Activated CD4-positive, alpha-beta T cell treated with anti-CD3 and anti-CD28 coated beads, Interleukin-2, amount 50 U/mL, for 4 hours (primary cell): ENCODE results near the gene LHFPL2.

Experiments used
- DNase-seq, 2 experiments: peaks; one replicate each; pipeline ENCODE4 v3.0.0-alpha.2; 2020

Gene LHFPL2

DNA sequence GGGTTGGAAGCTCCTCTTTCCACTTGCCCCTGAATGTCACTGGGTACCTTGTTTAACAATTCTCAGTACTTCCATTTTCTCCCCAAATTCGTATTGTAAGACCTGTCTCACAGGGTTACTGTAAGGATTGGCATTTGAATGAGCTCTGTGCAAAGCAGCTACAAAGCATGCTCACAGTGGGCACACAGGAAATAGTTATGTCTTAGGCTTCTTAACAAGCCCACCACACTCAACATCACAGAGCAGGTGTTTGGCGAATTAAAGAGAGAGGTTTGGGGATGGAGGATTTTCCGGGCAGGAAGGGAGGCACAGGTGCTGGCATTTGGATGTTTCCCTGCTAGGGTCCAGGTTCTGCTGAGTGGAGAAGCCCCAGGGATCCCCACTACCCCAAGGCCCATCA, 17.0 kb upstream of the LHFPL2 start:
- DNase-seq = no peak

DNA sequence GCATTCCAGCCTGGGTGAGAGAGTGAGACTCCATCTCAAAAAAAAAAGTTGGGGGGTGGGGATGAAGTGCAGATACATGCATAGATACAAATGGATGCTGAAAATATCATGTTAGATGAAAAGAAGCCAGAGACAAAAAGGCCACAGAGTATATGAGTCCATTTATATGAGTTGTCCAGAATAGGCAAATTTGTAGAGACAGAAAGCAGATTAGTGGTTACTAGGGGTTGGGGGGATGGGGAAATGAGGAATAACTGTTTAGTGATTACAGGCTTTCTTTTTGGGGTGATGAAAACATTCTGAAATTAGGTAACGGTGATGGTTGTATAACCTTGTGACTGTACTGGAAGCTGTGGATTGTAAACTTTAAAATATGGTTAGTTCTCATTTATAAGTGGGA, 13.8 kb upstream of the LHFPL2 start:
- DNase-seq = no peak

DNA sequence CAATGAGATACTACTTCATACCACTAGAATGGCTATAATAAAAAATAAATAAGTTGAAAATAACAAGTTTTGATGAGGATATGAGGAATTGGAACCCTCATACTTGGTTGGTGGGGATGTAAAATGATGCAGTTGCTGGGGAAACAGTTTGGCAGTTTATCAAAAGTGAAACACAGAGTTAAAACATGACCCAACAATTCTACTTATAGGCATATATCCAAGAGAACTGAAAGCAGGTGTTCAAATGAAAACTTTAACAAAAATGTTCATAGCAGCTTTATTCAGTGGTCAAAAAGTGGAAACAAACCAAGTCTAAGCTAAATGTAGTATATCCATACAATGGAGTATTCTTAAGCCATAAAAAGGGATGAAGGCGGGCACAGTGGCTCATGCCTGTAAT, 13.1 kb upstream of the LHFPL2 start:
- DNase-seq = no peak

DNA sequence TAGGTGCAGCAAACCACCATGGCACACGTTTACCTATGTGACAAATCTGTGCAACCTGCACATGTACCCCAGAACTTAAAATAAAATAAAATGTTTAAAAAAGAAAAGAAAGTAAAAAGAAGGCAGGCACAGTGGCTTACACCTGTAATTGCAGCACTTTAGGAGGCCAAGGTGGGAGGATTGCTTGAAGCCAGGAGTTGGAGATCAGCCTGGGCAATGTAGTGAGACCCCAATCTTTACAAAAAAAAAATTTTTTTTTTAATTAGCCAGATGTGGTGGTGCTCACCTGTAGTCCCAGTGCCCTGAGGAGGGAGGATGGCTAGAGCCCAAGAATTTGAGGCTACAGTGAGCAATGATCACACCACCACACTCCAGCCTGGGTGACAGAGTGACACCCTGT, 12.5 kb upstream of the LHFPL2 start:
- no peak for DNase-seq

DNA sequence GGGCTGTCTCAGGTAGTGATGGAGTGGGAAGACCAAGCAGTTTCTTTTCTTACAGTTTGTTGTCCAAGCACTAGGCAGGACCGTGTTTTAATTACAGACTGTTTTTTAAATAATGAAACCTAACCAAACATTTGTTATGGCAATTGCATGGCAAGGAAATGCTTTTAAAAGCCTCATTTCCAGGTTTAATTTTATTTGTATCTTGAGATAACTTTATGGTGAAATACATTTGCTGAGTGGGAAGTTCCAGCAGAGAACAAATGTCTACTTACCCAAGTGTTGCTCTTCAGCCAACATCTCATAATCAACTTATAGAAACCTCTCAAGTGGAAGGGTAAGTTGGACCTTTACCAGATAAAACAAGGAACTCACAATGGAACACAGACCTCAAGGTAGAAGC, 11.8 kb upstream of the LHFPL2 start:
- no peak for DNase-seq

DNA sequence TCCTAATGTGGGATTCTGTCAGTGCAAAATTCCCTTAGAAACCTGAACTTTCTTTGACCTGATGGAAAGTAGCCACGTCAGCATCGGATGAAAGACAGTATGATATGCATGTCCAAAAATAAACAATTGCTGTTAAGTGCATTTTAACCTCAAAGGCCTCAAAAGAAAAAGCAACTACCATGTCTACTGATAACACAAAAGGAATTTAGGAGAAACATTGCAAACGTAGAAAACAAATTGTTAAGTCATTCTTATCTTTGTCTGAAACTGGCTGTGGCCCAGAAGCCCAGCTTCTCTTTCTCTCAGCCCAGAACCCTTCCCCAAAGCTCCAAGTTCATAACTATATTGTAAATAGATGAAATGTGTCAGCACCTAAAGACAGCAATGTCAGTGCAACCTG, 11.1 kb upstream of the LHFPL2 start:
- DNase-seq = no peak

DNA sequence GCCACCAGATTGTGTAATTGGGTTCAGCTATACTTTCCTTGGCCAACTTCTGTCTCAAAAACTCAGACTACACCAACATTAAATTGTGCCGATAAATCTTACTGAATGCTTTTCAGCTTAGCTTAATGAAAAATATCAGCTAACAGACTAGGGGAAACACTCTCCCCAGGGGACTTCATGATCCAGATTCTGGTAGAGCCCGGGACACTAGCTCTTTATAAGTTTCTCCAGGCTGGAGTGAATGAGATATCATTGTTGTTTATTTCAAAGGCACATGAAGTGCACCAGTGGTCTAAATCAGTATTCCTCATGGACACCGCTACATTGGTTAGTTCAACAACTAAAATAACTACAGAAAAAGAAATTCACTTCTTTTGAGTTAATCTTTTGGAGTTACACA, 10.5 kb upstream of the LHFPL2 start:
- no peak for DNase-seq

DNA sequence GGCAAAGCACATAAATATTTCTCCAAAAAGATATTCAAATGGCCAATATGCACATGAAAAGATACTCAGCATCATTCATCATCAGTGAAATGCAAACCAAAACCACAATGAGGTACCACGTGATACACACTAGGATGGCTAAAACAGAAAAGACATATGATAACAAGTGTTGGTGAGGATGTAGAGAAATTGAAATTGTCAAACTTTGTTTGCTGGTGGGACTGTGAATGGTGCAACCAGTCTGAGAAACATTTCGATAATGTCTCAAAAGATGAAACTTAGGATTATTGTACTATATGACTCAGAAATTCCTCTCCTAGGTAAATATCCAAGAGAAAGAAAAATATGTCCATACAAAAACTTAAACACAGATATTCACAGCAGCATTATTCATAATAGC, 8.6 kb upstream of the LHFPL2 start:
- no peak for DNase-seq

DNA sequence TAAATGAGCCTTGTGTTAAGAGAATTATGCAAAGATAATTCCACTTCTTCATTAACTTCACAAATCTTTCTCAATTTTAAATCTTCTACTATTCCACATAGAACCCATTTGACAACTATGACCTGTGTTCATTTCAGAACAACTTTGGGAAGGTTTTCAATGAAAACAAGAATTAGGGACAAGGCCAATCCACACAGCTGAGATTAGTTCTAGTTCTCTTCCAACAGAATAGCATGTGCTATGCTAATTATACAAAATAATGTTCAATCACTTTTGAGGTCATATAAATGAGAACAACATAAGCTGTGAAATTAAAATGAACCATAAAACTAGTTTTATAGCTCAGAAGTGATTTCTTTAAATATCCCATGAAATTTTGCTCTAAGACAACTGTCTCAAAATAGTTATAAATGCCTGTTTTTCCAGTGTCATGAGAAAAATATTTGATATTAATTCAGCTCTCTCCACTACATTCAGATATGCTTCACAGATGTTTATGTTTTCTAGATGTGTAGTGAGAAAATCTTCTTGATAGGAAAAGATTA, 7.2 kb upstream of the LHFPL2 start:
- no peak for DNase-seq

DNA sequence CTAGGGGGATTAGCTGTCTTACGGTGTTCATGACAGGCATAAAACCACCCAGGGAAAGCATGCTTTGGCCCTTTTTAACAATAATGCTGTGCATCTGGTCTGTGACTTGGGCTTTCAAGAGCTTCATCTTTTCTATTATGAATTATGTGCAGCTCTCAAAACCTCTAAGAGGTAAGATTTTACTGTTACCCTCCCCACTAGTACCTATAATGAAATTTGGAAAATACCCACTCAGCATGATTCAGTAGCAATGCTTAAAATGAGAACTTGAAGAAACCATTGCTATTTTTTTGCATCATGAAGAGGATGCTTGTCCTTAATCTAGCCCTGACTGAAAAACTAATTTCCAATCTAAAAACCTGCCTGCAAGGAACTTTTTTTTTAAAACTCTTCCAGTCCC, 5.8 kb upstream of the LHFPL2 start:
- no peak for DNase-seq

DNA sequence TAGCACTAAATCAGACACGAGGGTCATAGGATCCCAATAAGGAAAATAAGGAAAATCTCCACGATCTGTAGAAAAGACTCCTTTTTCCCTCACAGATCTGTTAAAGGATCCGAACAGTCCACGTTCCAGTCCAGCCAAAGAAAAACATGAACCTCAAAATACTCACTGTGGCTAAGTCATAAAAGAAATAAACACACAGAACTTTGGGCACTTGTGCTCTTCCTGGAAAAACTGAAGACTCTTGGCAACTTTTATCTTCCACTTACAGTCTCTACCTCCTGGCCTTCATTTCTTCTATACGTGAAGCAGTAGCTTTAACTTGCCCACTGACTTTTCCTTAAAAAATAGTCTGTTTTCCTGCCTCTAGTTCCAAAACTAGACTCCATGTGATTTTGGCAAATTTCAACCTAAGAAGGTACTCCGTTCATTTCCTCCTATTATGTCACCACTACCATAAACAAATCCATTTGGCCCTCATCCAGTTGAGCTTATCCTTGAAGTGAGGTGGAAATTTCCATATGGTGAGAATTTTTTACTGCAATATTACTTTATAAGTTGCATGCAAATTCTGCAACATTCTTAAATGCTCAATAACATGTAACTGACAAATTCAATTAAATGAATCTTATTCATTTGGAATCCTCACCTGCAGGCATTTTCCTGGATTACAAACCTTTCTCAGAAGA, 5.3 kb upstream of the LHFPL2 start:
- DNase-seq = no peak

DNA sequence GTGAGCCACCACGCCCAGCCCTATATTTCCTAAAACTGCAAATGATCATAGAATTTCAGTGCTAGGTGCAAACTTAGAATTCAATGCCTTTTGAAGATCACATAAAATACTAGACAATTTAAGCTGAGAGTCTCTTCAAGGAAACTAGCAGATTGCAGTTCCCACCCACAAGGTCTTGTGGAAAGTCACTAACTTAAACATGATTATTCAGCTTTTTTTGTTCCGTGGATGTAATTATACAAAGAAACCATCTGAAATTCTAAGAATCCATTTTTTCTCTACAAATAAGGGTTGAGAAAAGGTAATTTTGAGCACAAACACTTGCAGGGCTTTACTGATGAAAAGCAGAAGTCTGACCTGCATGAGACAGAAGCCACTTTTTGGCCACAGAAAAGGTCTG, 4.5 kb upstream of the LHFPL2 start:
- DNase-seq = no peak

DNA sequence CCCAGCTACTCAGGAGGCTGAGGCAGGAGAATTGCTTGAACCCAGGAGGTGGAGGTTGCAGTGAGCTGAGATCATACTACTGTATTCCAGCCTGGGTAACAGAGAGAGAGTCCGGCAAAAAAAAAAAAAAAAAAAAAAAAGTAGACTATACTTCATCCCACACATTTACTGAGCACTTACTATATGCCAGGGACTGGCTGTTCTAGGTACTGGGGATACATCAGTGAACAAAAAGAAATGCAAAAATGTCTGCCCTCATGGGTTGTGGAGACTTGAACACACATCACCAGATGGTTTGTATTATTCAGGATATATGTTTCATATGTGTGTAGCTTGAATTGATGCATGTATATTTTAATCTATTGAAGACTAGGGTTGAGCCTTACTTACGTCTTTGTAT, 2.9 kb upstream of the LHFPL2 start:
- DNase-seq = no peak

DNA sequence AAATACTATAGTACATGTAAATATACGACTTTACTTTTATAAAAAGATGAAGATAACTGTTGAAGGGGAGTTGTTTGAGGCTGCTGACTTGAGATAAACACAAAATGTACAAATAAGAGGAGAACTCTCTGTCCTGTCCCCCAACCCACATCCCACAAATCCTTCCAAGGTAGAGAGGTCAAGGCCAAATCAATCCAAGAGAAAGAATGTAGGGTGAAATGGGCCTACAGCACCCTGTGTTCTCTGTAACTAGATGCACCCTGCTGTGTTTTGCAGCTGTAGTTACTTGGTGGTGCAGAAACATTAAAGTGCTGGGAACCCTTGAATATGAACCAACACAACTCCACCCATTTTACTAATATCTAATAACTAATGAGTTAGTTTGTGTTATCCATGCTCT, 2.0 kb upstream of the LHFPL2 start:
- DNase-seq = no peak

DNA sequence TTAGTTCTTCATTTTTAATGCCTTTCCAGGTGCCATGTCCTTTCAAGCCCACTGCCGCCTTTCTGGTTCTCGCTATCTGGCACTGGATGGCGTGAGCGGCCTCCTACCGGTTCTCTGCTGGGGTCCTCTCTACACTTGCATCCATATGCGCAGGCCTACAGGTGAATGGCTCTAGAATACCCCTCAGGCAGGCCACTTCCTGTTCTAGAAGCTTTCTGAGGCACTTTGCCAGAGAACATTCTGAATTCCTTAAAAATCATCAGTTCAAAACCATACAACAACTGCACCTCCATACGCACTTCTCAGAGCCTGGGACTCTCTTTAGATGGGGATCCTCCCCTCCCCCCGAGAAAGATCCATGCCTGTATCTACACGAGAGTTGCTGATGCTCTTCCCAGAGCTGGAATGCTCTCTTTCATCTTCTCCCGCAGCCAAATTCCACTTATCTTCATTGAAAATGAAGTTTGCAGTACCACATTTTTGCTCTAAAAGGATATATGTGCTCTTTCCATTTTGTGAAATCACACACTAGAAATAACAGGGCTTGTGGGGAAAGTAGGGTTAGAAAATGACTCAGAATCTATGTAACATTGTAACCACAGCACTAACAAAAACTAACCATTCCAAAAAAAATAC, 1.4 kb upstream of the LHFPL2 start:
- DNase-seq = no peak

DNA sequence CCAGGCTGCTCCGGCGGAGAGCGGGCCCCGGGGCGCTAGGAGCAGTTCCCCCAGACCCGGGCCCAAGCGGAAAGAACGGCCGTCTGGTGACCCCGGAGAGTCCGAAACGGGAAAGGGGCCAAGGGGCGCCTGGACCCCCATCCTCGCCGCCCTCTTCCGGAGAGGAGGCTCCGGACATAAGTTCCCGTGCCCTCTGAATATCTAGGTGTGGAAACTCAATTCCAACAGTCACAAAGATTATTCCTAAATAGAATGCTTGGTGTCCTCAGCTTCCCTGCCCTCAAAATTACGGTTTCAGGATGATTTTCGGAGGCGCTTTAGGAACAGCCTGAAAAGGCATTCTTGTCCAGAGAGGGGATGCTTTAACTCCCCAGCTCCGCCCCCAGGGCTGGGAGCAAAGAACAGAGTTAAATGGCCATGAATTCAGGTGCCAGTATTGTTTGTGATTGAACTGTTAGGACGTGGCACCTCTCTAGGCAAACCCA, 681 bp upstream of the LHFPL2 start:
- no peak for DNase-seq

DNA sequence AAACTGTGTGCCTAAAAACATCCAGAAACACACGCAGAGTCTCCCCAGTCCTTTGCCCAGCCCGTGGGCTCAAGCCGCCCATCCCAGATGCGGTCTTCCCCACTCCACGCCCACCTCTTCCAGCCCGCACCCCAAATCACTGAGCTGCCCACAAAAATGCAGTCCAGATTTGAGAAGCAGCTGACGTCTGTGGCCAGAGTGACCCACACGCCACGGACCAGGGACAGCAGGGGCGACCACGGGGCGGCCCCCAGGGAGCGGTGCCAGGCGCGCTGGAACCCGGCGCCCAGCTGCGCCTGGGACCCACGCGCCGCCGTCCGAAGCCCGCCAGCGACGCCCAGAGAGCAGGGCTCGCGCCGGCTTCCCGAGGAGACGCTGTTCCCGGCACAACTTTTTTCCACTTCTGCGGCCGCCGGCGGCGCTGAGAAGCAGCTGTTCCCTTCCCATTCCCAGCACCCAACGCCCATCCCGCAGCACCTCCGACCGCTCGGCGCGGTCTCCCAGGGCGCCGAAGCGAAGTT, 674 bp downstream of the LHFPL2 start:
- no peak for DNase-seq

DNA sequence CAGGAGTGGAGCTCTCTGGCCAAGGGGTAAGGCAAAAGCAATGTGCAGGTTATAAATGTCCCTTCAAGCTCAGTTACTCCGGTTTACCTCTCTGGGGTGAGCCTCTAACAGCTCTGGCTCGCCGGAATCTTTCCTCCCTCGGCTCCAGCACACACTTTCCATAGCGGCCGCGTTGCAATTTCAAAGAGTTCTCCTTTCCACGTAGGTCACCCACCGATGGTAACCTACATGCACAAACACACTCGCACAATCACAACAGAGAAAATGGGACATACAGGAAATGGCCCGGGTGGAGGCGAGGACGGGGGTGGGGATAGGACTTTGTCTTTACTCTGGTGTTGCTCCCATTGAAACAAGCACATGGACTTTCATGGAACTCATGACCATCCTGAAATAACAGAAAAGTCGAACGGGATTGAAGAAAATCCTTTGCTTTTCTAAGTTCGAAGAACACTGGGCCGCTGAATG, 1.2 kb downstream of the LHFPL2 start:
- DNase-seq = no peak

DNA sequence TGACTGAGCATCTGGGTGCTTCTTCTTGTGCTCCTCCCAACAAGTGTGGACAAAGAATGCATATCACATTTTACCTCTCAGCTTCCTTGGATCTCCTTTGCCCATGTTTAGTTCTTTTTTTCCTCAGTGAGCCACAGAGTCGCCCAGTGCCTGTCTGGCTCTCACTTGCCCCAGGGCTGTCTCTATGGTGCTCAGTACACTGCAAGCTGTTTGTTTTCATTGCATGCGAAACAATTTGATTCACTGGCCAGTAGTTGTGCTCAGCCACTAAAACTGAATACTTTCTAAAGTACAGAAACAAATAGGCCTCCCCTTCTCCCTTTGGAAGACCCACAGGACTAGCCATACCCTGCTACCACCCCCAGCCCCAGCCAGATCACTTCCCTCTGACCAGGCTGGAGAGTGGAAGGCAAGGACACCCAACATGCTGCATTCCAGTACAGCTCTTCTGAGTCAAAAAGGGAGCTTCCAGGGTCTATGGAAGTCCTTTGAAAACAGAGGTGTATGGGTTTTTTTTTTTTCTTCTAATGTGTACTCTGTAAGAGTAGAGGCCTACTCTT, 3.8 kb downstream of the LHFPL2 start:
- no peak for DNase-seq

DNA sequence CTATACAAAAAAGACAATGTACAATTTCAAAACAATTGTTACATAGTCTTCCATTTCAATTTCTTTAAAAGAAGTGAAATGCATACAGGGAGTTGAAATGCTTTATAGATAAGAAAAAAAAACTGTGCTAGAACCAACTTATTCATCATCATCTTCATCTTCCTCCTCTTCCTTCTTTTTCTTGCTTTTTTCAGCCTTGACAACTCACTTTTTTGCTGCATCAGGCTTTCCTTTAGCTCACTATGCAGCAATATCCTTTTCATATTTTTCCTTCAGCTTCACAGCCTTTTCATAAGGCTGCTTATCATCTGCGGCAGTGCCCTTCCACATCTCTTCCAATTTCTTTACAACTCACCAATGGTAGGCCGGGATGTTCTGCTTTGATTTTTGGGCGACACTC, 4.4 kb downstream of the LHFPL2 start:
- no peak for DNase-seq

DNA sequence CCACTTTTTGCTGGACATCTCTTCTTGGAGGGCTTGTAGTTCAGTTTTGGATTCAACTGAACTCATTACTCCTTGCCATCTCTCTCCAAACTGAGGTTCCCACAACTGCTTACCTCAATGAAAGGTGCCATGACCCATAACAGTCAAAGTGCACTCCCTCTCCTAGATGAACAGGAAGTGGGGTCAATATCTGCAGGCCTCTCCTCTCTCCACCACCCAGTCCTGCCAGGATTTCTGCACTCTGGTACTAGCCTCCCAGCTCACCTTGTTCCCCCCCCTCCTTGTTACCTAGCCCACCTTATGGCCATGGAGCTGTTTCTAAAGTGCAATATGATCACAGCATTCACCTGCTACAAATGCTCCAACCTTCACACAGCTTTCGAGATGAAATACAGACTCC, 5.9 kb downstream of the LHFPL2 start:
- no peak for DNase-seq

DNA sequence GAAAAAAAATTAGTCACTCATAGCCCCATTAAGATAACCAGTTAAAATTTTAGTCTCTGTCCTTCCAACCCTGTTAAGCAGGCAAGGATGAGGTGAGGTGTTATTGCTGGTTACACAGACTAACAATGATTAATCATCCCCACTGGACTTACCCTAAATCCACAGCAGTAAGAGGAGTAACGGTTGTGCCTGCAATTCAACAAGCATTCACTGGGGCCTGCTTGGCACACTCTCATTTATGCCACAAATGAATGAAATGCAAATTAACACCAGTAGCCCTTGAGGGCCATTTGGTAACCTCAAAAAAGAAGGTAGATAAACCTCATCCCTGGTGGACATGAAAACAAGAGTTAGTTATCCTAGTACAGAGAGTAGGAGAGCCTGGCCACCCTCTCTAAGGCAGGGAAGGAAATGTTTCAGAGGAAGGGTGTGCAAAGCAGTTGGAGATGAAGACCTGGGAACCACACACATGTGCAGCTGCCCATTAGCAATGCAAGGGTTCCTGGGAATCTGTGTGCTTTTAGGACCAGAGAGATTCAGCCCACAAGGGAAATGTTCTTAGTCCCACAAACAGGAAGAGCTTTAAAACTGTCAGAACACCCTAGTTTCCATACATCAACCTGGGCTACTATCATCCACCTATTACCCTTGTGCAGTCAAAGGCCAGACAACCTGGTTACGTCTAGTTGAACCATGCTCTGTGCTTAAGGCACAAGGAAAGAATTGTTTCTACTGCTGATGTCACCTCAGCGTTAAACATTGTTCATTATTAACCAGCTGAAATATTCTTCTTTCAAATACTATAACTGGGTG, 7.7 kb downstream of the LHFPL2 start:
- no peak for DNase-seq

DNA sequence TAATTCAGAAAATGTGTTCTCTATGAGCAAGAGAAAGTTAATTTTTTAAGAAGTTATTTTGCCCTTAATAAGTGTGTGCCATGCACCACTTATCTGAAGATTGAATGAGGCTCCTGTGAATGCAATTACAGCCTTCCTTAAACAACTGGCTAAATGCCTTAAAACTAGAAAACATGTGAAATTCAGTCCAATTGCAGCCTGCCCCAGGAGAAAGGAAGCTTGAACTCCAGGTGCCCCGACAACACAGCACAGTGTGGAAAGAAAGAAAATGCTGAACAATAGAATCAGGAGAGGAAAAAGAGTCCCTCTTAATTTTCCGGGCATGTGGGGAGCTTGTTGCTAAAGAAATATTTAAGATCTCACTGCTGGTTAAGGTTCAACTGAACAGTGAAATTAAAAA, 8.8 kb downstream of the LHFPL2 start:
- DNase-seq = no peak
